ENCODE results near the gene CYBA. TPM values are rescaled to one million over a fixed set of nuclear protein-coding genes. Genes with fewer than 3 reads are reported as not detected.

Gene CYBA
- polyA plus RNA-seq, 1 donor from 2014 or later, result 6.3 TPM

GRCh38 chr16:88649195-88649923, 1.5 kb downstream of the CYBA start:
- H3K4me3 ChIP-seq (ENCODE audit: low read length), result no peak overlapping the region

More at GRCh38 chr16:88649195-88649923, 1.5 kb downstream of the CYBA start:
- Histone ChIP-seq H3K36me3 (ENCODE audit: insufficient read depth, low read length) (no peaks in the 10 kb centered on the region), H3K79me2 (replicated peaks; ENCODE audit: insufficient read depth, low read length) (no peaks in the 10 kb centered on the region), H3K9ac (ENCODE audit: low read length) (no peak overlapping the region), H3K9me3 (ENCODE audit: low read length) (no peaks in the 10 kb centered on the region), H2AFZ (ENCODE audit: low read depth, low read length) (no peak overlapping the region), H4K20me1 (ENCODE audit: insufficient read depth) (no peaks in the 10 kb centered on the region), H3F3A (ENCODE audit: insufficient read depth, low read length, poor library complexity, severe bottlenecking) (no peaks in the 10 kb centered on the region), H3K9me2 (ENCODE audit: insufficient read depth, low read length) (no peaks in the 10 kb centered on the region), H3K4me2 (ENCODE audit: low read length) (no peak overlapping the region), H3K27ac (ENCODE audit: low read length) (no peak overlapping the region), H3K27me3 (ENCODE audit: insufficient read depth, low read depth, low read length) (no peaks in the 10 kb centered on the region)
- TF ChIP-seq SMC3 (conservative IDR thresholded peaks at IDR 0.05; ENCODE audit: poor library complexity), result no peak
- TF ChIP-seq RAD21 (conservative IDR thresholded peaks at IDR 0.05), result no peak
- no peak for TF ChIP-seq REST (IDR thresholded peaks at IDR 0.05; ENCODE audit: borderline replicate concordance)
- no peak for TF ChIP-seq EP300 (conservative IDR thresholded peaks at IDR 0.05; ENCODE audit: poor library complexity, severe bottlenecking)
- TF ChIP-seq EZH2 (IDR thresholded peaks at IDR 0.05; ENCODE audit: borderline replicate concordance, insufficient read depth, low read length, poor library complexity, severe bottlenecking), result no peak
- no peak for TF ChIP-seq CTCF (IDR thresholded peaks at IDR 0.05; ENCODE audit: poor library complexity, severe bottlenecking)
- no peak for TF ChIP-seq POLR2AphosphoS5 (IDR thresholded peaks at IDR 0.05)
- no peak for TF ChIP-seq MXI1 (conservative IDR thresholded peaks at IDR 0.05; ENCODE audit: poor library complexity, severe bottlenecking)
- no peak for TF ChIP-seq TAF1 (IDR thresholded peaks at IDR 0.05; ENCODE audit: low read depth)
